Esophagus squamous epithelium (tissue), 5 donors: ENCODE data around the gene PTDSS2. TPM values are rescaled to one million over a fixed set of nuclear protein-coding genes. Genes with fewer than 3 reads are reported as not detected.

Source experiments
- DNase-seq: peaks from one replicate; lab custom pipeline; 2025; lab: John Stamatoyannopoulos, UW
- H3K27ac ChIP-seq, 4 donors: fragments of 200-600 bp; sonication (generic); one replicate each; pipeline ENCODE4 v1.5.1; 2016 to 2019; ENCODE audit warnings: mild to moderate bottlenecking in 1 of 4
- H3K27me3 ChIP-seq, 4 donors: fragments of 200-600 bp; sonication (generic); 1 replicate in 3 of 4; 2 replicates in 1 of 4; pipeline versions ENCODE4 v1.5.1 to v1.6.0; 2017 to 2021; ENCODE audit warnings: antibody characterized with exemption in 1 of 4
- H3K36me3 ChIP-seq, 3 donors: fragments of 200-600 bp; sonication (generic); one replicate each; pipeline ENCODE4 v1.5.1; 2016 to 2019
- H3K4me1 ChIP-seq, 3 donors: fragments of 200-600 bp; sonication (generic); one replicate each; pipeline ENCODE4 v1.5.1; 2017 to 2019
- H3K4me3 ChIP-seq, 4 donors: fragments of 200-600 bp; sonication (generic); 1 replicate in 3 of 4; 2 replicates in 1 of 4; pipeline ENCODE4 v1.5.1; 2016 to 2019; ENCODE audit warnings: mild to moderate bottlenecking in 2 of 4, moderate library complexity in 1 of 4
- H3K9me3 ChIP-seq, 3 donors: fragments of 200-600 bp; sonication (generic); one replicate each; pipeline ENCODE4 v1.5.1; 2016 to 2019
- POLR2A ChIP-seq, 4 donors: fragments of 450-650 bp; IDR thresholded peaks; one replicate each; pipeline ENCODE4 v1.6.1; 2017; ENCODE audit warnings: antibody characterized with exemption in 4 of 4, mild to moderate bottlenecking in 4 of 4, moderate library complexity in 3 of 4
- WGBS, 2 donors: methylation state at CpG; one replicate each; pipeline ENCODE4 v1.1.5; 2018; 5-methylcytosine and 5-hydroxymethylcytosine counted together
- intact Hi-C: fragments of 100-400 bp; cut with DNase I; formaldehyde crosslinking; loops from one replicate; pipeline ENCODE4 v1.15.0; 2022
- total RNA-seq, 4 donors: library from RNA; depleted of rRNA; stranded (reverse); fragments of >200 nt; gene quantifications; one replicate each; pipeline ENCODE4 v1.1.0, GENCODE V29; 2016
- TF ChIP-seq, protein P1 (sequence below), 6 experiments: fragments of 450-650 bp in 4 of 6; fragments of 200-600 bp in 2 of 6; sonication (generic) in 2 of 6; IDR thresholded peaks; one replicate each; pipeline ENCODE4 v1.5.1; 2016 to 2019; ENCODE audit warnings: antibody characterized with exemption in 6 of 6, mild to moderate bottlenecking in 4 of 6, moderate library complexity in 4 of 6
- donor health status: DM: yes; HTN: yes; CAD: no.

The PTDSS2 gene
- total RNA-seq, 4 donors from 2014 or later: 15.8 to 34.3 (median 22.8) TPM

DNA sequence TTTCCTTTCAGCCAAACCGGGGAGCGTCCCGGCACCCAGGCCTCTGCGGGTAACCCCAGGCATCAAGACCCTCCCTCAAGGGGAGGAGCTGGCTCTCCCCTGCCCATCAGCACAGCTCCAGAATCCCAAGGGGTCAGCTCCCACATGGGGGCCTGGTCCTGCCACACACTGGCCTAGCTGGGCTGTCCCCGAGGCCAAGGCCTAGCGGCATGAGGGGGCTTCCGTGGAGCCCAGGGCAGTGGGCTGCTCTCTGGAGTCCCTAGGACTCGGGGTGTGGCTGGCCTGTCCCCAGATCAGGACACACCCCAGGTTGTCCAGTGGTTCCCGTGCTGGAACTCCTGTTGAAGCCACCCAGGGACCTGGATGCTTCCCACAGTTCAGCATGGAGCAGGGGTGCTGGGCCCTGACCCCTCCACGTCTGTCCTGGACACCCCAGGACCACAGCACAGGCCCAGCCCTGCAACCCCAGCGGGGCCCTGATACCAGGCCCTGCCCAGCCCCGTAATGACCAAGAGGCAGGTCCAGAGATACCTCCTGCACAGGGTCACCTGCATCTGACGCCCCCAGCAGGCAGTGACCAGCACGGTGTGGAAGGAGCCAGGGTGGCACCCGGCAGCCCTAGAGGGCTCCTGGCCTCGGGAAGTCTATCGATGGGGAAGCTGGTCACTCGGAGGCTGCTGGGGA, 79.8 kb downstream of the PTDSS2 start:
- H3K27ac ChIP-seq: no peak overlapping the region
- 73% methylated on average over 6 of the region's 18 CpGs; no CpG with 5 or more reads in 1 of the 2 donors for WGBS, 2 donors
- TF ChIP-seq, protein P1, sequence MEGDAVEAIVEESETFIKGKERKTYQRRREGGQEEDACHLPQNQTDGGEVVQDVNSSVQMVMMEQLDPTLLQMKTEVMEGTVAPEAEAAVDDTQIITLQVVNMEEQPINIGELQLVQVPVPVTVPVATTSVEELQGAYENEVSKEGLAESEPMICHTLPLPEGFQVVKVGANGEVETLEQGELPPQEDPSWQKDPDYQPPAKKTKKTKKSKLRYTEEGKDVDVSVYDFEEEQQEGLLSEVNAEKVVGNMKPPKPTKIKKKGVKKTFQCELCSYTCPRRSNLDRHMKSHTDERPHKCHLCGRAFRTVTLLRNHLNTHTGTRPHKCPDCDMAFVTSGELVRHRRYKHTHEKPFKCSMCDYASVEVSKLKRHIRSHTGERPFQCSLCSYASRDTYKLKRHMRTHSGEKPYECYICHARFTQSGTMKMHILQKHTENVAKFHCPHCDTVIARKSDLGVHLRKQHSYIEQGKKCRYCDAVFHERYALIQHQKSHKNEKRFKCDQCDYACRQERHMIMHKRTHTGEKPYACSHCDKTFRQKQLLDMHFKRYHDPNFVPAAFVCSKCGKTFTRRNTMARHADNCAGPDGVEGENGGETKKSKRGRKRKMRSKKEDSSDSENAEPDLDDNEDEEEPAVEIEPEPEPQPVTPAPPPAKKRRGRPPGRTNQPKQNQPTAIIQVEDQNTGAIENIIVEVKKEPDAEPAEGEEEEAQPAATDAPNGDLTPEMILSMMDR (IDR thresholded peaks at IDR 0.05): no peak
- TF ChIP-seq POLR2A (IDR thresholded peaks at IDR 0.05): no peak
- intact Hi-C loops: no loop called here
- no peak for DNase-seq
- no peaks in the 10 kb centered on the region for H3K27me3 ChIP-seq
- peaks cover 18 to 46% (median 26%) of the 10 kb centered on the region in 3 donors for H3K36me3 ChIP-seq
- H3K4me1 ChIP-seq: peaks cover 20 to 34% (median 26%) of the 10 kb centered on the region in 3 donors
- no peaks in the 10 kb centered on the region for H3K9me3 ChIP-seq
- H3K4me3 ChIP-seq: no peak overlapping the region

DNA sequence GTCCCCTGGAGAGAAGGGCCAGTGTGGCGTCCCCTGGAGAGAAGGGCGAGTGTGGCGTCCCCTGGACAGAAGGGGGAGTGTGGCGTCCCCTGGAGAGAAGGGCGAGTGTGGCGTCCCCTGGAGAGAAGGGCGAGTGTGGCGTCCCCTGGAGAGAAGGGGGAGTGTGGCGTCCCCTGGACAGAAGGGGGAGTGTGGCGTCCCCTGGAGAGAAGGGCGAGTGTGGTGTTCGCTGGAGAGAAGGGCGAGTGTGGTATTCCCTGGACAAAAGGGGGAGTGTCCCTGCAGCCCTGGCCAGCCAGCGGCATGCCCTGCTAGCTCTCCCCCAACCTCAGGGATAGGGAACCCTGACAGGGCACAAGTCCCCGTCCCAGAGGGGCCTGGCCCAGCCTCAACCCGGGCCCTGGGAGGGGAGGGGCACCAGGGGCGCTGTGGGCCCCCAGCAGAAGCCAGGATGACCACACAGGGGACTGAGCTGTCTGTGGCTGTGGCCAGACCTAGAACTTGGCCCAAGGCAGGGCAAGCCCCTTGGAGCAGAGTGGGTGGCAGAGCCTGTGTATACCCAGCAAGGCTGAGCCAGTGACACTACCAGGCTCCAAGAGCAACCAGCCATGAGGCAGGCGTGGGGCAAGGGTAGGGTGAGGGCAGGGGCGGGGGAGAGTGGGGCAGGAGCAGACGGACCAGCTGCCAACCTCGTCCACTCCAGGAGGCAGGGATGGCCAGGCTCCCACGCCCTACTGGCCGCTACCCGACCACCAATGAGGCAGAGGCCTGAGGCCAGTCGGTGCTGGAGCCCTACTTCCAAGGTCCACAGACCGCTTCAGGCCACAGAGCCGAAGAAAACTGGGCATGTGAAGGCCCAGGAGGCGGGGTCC, 81.1 kb downstream of the PTDSS2 start:
- Histone ChIP-seq H3K4me1 (peaks cover 24 to 40% (median 29%) of the 10 kb centered on the region in 3 donors), H3K4me3 (no peak overlapping the region), H3K9me3 (no peaks in the 10 kb centered on the region), H3K36me3 (peaks cover 18 to 46% (median 26%) of the 10 kb centered on the region in 3 donors), H3K27ac (no peak overlapping the region), H3K27me3 (no peaks in the 10 kb centered on the region)
- WGBS, 2 donors: 87% methylated on average over 5 of the region's 28 CpGs; no CpG with 5 or more reads in 1 of the 2 donors
- intact Hi-C loops: no loop called here
- TF ChIP-seq POLR2A (IDR thresholded peaks at IDR 0.05): no peak
- TF ChIP-seq, protein P1 (IDR thresholded peaks at IDR 0.05): no peak
- no peak for DNase-seq

DNA sequence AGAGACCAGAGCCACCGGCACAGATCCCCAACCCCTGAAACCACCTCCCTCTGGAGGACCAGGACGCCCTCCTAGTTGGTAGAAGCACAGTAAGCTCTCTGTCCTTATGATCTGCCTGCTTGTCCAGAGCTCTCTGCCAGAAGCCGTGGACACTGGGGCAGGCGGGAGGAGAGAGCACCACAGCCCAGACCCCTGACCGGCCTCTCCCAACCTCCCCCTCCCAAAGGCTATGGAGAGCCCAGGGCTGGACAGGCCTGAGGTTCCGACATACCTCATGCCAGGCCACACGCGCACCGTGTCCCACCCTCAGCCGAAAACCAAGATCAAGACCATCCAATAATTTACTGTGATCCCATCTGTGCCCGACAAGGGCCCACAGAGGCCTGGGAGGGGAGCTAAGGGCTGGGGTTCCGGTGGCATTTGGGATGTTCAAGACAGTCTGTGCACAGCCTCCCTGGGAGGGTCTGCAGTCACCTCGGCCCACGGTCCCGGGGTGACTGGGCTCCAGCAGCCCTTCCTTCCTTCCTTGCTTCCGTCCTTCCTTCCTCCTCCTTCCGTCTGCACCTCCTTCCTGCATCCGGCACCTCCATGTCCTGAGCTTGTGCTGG, 81.9 kb downstream of the PTDSS2 start:
- 62 to 73% methylated on average over 8 to 11 of the region's 18 CpGs for WGBS, 2 donors
- no peak overlapping the region for H3K27ac ChIP-seq
- intact Hi-C loops: no loop called here
- DNase-seq: no peak
- H3K4me1 ChIP-seq: peaks cover 32 to 48% (median 37%) of the 10 kb centered on the region in 3 donors
- no peaks in the 10 kb centered on the region for H3K9me3 ChIP-seq
- no peaks in the 10 kb centered on the region for H3K27me3 ChIP-seq
- TF ChIP-seq, protein P1 (IDR thresholded peaks at IDR 0.05): no peak
- TF ChIP-seq POLR2A (IDR thresholded peaks at IDR 0.05): no peak
- no peak overlapping the region for H3K4me3 ChIP-seq
- H3K36me3 ChIP-seq: peaks cover 18 to 46% (median 26%) of the 10 kb centered on the region in 3 donors

DNA sequence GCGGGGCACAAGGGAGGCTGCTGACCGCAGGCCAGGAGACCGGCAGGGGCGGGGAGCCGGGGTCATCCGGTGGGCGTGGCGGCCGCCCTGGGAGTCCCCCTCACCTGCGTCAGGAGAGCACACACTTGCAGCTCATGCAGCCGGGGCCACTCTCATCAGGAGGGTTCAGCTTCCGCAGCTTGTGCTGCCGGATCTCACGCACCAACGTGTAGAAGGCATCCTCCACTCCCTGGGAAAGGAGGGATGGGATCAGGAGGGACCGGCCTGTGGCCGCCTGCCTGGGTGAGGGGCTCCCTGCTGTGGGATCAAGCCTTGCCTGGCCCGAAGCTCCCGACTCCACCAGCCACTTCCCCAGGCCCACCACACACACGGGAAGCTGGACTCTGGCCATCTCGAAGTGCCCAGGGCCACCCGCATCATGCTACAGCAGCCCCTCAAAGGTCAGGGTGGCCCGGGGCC, 82.5 kb downstream of the PTDSS2 start:
- peaks cover 18 to 46% (median 26%) of the 10 kb centered on the region in 3 donors for H3K36me3 ChIP-seq
- no peaks in the 10 kb centered on the region for H3K27me3 ChIP-seq
- peaks cover 38 to 53% (median 43%) of the 10 kb centered on the region in 3 donors for H3K4me1 ChIP-seq
- WGBS, 2 donors: 85% methylated on average over 4 of the region's 23 CpGs; no CpG with 5 or more reads in 1 of the 2 donors
- TF ChIP-seq, protein P1 (IDR thresholded peaks at IDR 0.05): no peak
- TF ChIP-seq POLR2A (IDR thresholded peaks at IDR 0.05): no peak
- intact Hi-C loops: no loop called here
- no peak overlapping the region for H3K4me3 ChIP-seq
- DNase-seq: no peak
- no peak overlapping the region for H3K27ac ChIP-seq
- no peaks in the 10 kb centered on the region for H3K9me3 ChIP-seq
